Tibial nerve (tissue), 3 donors: ENCODE results near the gene EMILIN2.
"Not testable (repeated sequence)": the region's sequence is repeated elsewhere in the genome, so short reads cannot be mapped to it uniquely, and the experiment has no call there.

Experiments used
- POLR2A ChIP-seq, 2 donors: fragments of 450-650 bp; IDR thresholded peaks; one replicate each; pipeline ENCODE4 v1.6.1; 2017; ENCODE audit warnings: antibody characterized with exemption in 2 of 2, mild to moderate bottlenecking in 2 of 2, moderate library complexity in 2 of 2
- TF ChIP-seq, protein P1 (sequence below), 5 experiments: fragments of 200-600 bp in 3 of 5; fragments of 450-650 bp in 2 of 5; sonication (generic) in 3 of 5; IDR thresholded peaks; one replicate each; pipeline ENCODE4 v1.5.1; 2016 to 2019; ENCODE audit warnings: antibody characterized with exemption in 5 of 5, mild to moderate bottlenecking in 3 of 5, moderate library complexity in 2 of 5

DNA sequence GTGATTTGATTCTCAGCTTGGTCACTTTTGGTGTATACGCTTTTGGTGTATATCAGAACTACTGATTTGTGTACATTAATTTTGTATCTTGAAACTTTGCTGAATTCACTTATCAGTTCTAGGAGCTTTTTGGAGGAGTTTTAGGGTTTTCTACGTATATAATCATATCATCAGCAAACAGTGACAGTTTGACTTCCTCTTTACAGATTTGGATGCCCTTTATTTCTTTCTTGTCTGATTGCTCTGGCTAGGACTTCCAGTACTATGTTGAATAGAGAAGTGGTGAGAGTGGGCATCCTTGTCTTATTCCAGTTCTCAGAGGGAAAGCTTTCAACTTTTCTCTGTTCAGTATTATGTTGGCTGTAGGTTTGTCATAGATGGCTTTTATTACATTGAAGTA is 19.7 kb downstream of the EMILIN2 start:
- TF ChIP-seq, protein P1, sequence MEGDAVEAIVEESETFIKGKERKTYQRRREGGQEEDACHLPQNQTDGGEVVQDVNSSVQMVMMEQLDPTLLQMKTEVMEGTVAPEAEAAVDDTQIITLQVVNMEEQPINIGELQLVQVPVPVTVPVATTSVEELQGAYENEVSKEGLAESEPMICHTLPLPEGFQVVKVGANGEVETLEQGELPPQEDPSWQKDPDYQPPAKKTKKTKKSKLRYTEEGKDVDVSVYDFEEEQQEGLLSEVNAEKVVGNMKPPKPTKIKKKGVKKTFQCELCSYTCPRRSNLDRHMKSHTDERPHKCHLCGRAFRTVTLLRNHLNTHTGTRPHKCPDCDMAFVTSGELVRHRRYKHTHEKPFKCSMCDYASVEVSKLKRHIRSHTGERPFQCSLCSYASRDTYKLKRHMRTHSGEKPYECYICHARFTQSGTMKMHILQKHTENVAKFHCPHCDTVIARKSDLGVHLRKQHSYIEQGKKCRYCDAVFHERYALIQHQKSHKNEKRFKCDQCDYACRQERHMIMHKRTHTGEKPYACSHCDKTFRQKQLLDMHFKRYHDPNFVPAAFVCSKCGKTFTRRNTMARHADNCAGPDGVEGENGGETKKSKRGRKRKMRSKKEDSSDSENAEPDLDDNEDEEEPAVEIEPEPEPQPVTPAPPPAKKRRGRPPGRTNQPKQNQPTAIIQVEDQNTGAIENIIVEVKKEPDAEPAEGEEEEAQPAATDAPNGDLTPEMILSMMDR (IDR thresholded peaks at IDR 0.05): not testable (repeated sequence)
- TF ChIP-seq POLR2A (IDR thresholded peaks at IDR 0.05): not testable (repeated sequence)
